Choroid plexus epithelial cell (primary cell): ENCODE measurements around the gene ERI3.

Experiments
- DNase-seq: peaks from one replicate; pipeline ENCODE4 v3.0.0-alpha.2; 2010; ENCODE audit warnings: low read depth
- H3K4me3 ChIP-seq: 2 replicates; pipeline ENCODE4 v1.5.1; 2011; ENCODE audit warnings: low read depth, mild to moderate bottlenecking, control low read depth, low read length, moderate library complexity
- TF ChIP-seq, protein P1 (sequence below): conservative IDR thresholded peaks from 2 replicates; pipeline ENCODE4 v1.5.1; 2011; ENCODE audit warnings: low read depth, mild to moderate bottlenecking, control low read depth, inconsistent platforms, low read length, moderate library complexity

ERI3 gene

DNA sequence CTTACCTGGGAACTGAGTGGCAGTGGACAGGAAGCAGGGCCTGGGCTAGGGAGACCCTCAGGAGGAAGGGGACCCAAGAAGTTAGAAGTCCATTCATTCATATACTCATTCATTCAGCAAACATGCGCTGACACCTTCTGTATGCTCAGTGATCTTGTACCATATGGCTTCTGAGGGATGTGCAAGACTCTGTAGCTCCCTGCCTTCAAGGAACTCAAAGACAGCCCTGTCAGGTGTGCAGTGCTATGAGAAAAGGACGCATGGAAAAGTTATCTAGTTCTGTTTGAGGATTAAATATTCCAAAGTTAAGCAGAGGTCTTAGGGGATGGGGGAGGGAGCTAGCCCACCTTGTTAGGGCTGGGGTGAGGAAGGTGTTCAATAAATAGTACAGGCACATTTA is 129.3 kb downstream of the ERI3 start:
- TF ChIP-seq, protein P1, sequence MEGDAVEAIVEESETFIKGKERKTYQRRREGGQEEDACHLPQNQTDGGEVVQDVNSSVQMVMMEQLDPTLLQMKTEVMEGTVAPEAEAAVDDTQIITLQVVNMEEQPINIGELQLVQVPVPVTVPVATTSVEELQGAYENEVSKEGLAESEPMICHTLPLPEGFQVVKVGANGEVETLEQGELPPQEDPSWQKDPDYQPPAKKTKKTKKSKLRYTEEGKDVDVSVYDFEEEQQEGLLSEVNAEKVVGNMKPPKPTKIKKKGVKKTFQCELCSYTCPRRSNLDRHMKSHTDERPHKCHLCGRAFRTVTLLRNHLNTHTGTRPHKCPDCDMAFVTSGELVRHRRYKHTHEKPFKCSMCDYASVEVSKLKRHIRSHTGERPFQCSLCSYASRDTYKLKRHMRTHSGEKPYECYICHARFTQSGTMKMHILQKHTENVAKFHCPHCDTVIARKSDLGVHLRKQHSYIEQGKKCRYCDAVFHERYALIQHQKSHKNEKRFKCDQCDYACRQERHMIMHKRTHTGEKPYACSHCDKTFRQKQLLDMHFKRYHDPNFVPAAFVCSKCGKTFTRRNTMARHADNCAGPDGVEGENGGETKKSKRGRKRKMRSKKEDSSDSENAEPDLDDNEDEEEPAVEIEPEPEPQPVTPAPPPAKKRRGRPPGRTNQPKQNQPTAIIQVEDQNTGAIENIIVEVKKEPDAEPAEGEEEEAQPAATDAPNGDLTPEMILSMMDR = no peak
- H3K4me3 ChIP-seq = no peak overlapping the region
- DNase-seq = no peak

DNA sequence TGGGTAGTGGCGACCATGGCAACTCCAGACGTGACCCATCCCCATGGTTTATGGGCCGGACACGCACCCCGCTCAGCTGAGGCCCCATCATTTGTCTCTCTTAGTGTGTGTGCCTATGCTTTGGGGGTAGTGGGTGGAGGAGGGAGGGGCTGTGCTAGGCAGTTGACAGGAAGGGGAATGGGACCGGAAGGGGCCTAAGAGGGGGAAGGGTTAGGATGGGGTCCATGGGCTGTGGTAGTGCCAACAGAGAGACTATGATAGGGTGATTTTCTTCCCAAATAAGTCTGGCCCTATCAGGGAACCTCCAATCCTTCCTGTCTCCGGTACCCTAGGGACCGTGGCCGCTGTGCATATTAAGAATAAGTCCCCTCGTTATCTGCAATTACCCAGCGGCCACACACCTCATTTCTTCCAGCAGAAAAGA is 131.9 kb downstream of the ERI3 start:
- no peak overlapping the region for H3K4me3 ChIP-seq
- DNase-seq = no peak
- TF ChIP-seq, protein P1 = no peak

DNA sequence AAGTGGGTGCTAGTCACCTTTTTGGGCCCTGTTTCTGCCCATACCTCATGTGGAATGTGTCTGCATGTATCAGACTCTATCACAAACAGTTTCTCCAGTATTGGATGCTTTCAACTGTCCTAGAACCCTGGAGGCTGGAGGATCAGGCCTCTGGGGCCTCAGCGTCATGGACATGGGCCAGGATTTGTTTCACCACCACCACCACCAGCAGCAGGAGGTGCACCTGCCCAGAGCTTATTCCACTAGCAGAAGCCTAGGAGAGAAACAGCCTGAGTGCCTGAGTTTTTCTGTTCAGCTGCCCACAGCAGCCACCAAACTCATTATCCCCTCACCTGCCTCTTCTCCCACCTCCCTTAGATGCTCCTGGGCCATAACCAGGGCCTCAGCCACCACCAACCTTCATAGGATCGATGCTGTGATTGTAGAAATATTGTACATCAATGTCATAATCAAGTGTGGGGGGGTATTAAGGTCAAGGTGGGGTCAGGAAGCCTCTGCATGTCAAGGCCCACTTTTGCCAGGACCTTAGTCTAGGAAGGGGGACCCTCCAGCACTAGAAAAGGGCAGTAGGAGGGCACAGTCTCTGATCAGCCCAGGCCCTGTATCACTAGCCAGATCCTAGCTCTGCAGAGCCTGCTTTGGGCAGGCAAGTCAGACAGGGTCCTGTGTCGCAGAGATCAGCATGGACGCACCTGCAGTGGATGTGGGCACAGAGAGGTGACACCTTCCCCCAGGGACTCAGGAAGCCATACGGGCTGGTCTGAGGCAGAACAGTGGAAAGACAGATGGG is 132.5 kb downstream of the ERI3 start:
- H3K4me3 ChIP-seq = no peak overlapping the region
- TF ChIP-seq, protein P1 = peak; percentile 44
- DNase-seq = peak; percentile 39

DNA sequence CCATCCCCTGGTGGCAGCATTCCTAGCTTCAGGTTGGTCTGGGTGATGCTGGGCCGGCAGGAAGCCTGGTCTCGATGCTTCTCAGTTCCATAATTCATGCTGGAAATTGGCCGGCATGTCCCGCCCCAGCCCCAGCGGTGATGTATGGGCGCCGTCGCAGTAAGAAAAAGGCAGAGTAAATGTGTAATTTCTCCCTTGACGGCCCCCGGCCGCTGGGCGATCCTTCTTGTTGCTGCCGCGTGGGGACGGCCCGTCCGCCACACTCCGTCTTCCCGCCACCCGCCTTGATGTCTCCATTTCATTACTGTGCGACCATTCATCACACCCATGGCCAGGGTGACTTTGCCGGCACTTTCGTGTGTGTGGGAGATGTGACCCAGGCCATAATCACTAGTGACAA is 133.3 kb downstream of the ERI3 start:
- DNase-seq = no peak
- TF ChIP-seq, protein P1 = no peak
- no peak overlapping the region for H3K4me3 ChIP-seq

DNA sequence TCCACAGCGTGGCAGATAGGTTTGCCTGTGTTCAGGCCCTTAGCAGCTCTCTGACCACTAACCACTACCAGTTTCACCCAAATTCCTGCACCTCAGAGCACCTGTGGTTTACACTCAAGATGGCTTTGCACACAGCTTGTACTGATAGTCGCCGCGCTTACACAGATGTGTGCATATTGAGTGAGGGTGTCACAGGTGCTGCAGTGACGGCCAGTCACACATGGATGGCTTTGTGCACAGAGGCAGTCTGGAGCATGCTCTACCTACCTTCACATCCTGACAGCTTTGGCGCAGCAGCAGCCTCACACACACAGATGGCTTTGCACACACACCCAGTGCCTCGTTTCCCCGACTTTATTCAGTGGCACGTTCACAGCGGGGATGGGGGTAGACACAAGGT is 134.3 kb downstream of the ERI3 start:
- no peak overlapping the region for H3K4me3 ChIP-seq
- DNase-seq = no peak
- TF ChIP-seq, protein P1 = no peak

DNA sequence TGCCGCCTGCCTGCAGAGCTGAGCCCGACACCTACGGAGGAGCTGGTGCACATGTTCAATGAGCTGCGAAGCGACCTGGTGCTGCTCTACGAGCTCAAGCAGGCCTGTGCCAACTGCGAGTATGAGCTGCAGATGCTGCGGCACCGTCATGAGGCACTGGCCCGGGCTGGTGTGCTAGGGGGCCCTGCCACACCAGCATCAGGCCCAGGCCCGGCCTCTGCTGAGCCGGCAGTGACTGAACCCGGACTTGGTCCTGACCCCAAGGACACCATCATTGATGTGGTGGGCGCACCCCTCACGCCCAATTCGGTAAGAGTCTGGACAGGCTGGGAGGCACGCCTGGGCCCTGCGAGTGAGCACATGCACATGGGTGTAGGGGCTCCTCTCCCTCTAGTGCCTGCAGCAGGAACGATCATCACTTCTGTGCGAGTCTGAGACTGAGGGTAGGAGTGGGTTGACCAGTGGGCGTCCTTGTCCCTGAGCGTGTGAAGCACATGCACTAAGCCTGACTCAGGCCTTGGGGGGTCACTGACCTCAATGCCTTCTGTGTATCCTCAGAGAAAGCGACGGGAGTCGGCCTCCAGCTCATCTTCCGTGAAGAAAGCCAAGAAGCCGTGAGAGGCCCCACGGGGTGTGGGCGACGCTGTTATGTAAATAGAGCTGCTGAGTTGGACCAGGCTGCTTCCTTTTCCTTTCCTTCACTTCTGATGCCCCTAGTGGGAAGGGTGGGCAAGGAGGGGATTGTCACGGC is 134.9 kb downstream of the ERI3 start:
- TF ChIP-seq, protein P1 = peak; percentile 42
- DNase-seq = peak; percentile 75
- no peak overlapping the region for H3K4me3 ChIP-seq

DNA sequence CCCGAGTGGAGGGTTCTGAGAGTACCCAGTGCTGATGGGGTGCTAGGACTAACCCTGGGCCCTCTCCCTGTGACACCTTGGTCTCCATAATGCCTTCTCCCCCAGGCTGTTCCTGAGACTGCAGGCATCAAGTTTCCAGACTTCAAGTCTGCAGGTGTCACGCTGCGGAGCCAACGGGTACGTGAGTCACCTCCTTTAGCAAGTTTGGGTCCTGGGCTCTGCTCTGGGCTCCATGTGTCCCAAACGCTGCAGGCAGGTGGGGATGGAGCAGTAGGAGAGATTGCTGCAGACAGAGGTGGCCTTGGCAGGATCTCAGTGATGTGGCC is 135.8 kb downstream of the ERI3 start:
- TF ChIP-seq, protein P1 = no peak
- DNase-seq = no peak

More for the DNA sequence above, 135.8 kb downstream of the ERI3 start:
- no peak overlapping the region for H3K4me3 ChIP-seq
